Measurements from ENCODE around the gene LMTK2. TPM values are rescaled to one million over a fixed set of nuclear protein-coding genes. Genes with fewer than 3 reads are reported as not detected.

LMTK2 gene
- total and polyA plus RNA-seq, 10 donors: 1.3 to 22.8 (median 18.6) TPM

GRCh38 chr7:98240961-98241673, 134.5 kb downstream of the LMTK2 start:
- Histone ChIP-seq H3K4me3 (no peak overlapping the region), H3K27me3 (replicated peaks in 1 of 7) (no peaks in the 10 kb centered on the region), H3K4me1 (peaks cover 0 to 18% (median 11%) of the 10 kb centered on the region in 6 donors), H3K27ac (no peak overlapping the region), H3K9me3 (no peaks in the 10 kb centered on the region), H3K36me3 (peaks cover 0 to 95% (median 64%) of the 10 kb centered on the region in 6 donors)
- 73 to 85% (median 78%) methylated on average over 17 to 19 of the region's 19 CpGs for WGBS, 5 donors
- no peak for DNase-seq
- peak; percentile 25 to 80 (median 68) for TF ChIP-seq CTCF (IDR thresholded peaks at IDR 0.05 in 8 of 11, conservative IDR thresholded peaks at IDR 0.05 in 3 of 11)
- no peak for TF ChIP-seq POLR2A (IDR thresholded peaks at IDR 0.05)
- TF ChIP-seq POLR2AphosphoS5 (IDR thresholded peaks at IDR 0.05): no peak
- intact Hi-C loops (cut with DNase I; ENCODE audit: low total_unique reads): no loop called here

GRCh38 chr7:98241674-98242241, 135.1 kb downstream of the LMTK2 start:
- no peak for DNase-seq
- 85 to 92% (median 91%) methylated on average over 10 to 16 of the region's 16 CpGs for WGBS, 5 donors
- no peaks in the 10 kb centered on the region for H3K9me3 ChIP-seq
- peak in 3 of 11 experiments; percentile 13 to 23 (median 20) for TF ChIP-seq CTCF (IDR thresholded peaks at IDR 0.05 in 8 of 11, conservative IDR thresholded peaks at IDR 0.05 in 3 of 11)
- TF ChIP-seq POLR2AphosphoS5 (IDR thresholded peaks at IDR 0.05): peak in 1 of 3 donors; percentile 14
- no peak for TF ChIP-seq POLR2A (IDR thresholded peaks at IDR 0.05)
- no peaks in the 10 kb centered on the region for H3K27me3 ChIP-seq (replicated peaks in 1 of 7)
- no peak overlapping the region for H3K27ac ChIP-seq
- intact Hi-C loops (cut with DNase I; ENCODE audit: low total_unique reads): no loop called here
- no peak overlapping the region for H3K4me3 ChIP-seq
- peaks cover 0 to 24% (median 16%) of the 10 kb centered on the region in 6 donors for H3K4me1 ChIP-seq
- peaks cover 0 to 90% (median 60%) of the 10 kb centered on the region in 6 donors for H3K36me3 ChIP-seq

GRCh38 chr7:98242342-98242741, 135.7 kb downstream of the LMTK2 start:
- 87 to 100% (median 92%) methylated on average over 1 of the region's 1 CpG for WGBS, 5 donors
- no peak for DNase-seq
- Histone ChIP-seq H3K4me1 (peaks cover 0 to 29% (median 18%) of the 10 kb centered on the region in 6 donors), H3K27me3 (replicated peaks in 1 of 7) (no peaks in the 10 kb centered on the region), H3K27ac (no peak overlapping the region), H3K4me3 (no peak overlapping the region), H3K36me3 (peaks cover 0 to 90% (median 58%) of the 10 kb centered on the region in 6 donors), H3K9me3 (no peaks in the 10 kb centered on the region)
- intact Hi-C loops (cut with DNase I; ENCODE audit: low total_unique reads): no loop called here
- TF ChIP-seq POLR2AphosphoS5 (IDR thresholded peaks at IDR 0.05) (no peak), CTCF (IDR thresholded peaks at IDR 0.05 in 8 of 11, conservative IDR thresholded peaks at IDR 0.05 in 3 of 11) (no peak)

GRCh38 chr7:98242934-98243333, 136.3 kb downstream of the LMTK2 start:
- Histone ChIP-seq H3K9me3 (no peaks in the 10 kb centered on the region), H3K36me3 (peaks cover 0 to 90% (median 54%) of the 10 kb centered on the region in 6 donors), H3K27ac (no peak overlapping the region), H3K27me3 (replicated peaks in 1 of 7) (no peaks in the 10 kb centered on the region), H3K4me3 (no peak overlapping the region), H3K4me1 (peaks cover 0 to 35% (median 21%) of the 10 kb centered on the region in 6 donors)
- DNase-seq: no peak
- 90 to 100% (median 93%) methylated on average over 3 to 4 of the region's 4 CpGs for WGBS, 5 donors
- intact Hi-C loops (cut with DNase I; ENCODE audit: low total_unique reads): no loop called here
- TF ChIP-seq POLR2A (IDR thresholded peaks at IDR 0.05) (no peak), CTCF (IDR thresholded peaks at IDR 0.05 in 8 of 11, conservative IDR thresholded peaks at IDR 0.05 in 3 of 11) (no peak), POLR2AphosphoS5 (IDR thresholded peaks at IDR 0.05) (no peak)
